H9 (cell line): ENCODE data around the gene SERINC1. TPM values are rescaled to one million over a fixed set of nuclear protein-coding genes. Genes with fewer than 3 reads are reported as not detected.

ENCODE experiments used
- DNase-seq: peaks from one replicate; pipeline ENCODE4 v3.0.0-alpha.2; 2017
- H2AFZ ChIP-seq: one replicate; pipeline ENCODE4 v1.6.1; 2013; ENCODE audit warnings: mild to moderate bottlenecking, low read length, control low read depth, moderate library complexity
- H2AK5ac ChIP-seq: 2 replicates; pipeline ENCODE4 v1.6.1; 2013; ENCODE audit warnings: low read length, control low read depth, mixed read lengths; ENCODE audit not compliant: insufficient read length
- H2BK120ac ChIP-seq: one replicate; pipeline ENCODE4 v1.6.1; 2013; ENCODE audit warnings: low read depth, mild to moderate bottlenecking, low read length, control low read depth, inconsistent platforms; ENCODE audit not compliant: poor library complexity, severe bottlenecking
- H2BK12ac ChIP-seq: 2 replicates; pipeline ENCODE4 v1.6.1; 2013; ENCODE audit warnings: low read length, control low read depth, mixed read lengths, low read depth; ENCODE audit not compliant: insufficient read length
- H2BK15ac ChIP-seq: 2 replicates; pipeline ENCODE4 v1.6.1; 2013; ENCODE audit warnings: low read depth, low read length, control low read depth
- H2BK20ac ChIP-seq: one replicate; pipeline ENCODE4 v1.6.1; 2013; ENCODE audit warnings: low read depth, mild to moderate bottlenecking, low read length, control low read depth, inconsistent platforms; ENCODE audit not compliant: poor library complexity, severe bottlenecking
- H2BK5ac ChIP-seq: 2 replicates; pipeline ENCODE4 v1.6.1; 2013; ENCODE audit warnings: low read length, control low read depth, mixed read lengths; ENCODE audit not compliant: insufficient read length
- H3K14ac ChIP-seq: 2 replicates; pipeline ENCODE4 v1.6.1; 2013; ENCODE audit warnings: low read length, control low read depth; ENCODE audit not compliant: insufficient read depth
- H3K18ac ChIP-seq: 2 replicates; pipeline ENCODE4 v1.6.1; 2013; ENCODE audit warnings: low read depth, mild to moderate bottlenecking, mixed read lengths, low read length, control low read depth; ENCODE audit not compliant: insufficient read length
- H3K23ac ChIP-seq: 2 replicates; pipeline ENCODE4 v1.6.1; 2013; ENCODE audit warnings: low read length, control low read depth, mixed read lengths, low read depth; ENCODE audit not compliant: insufficient read length
- H3K23me2 ChIP-seq: 2 replicates; pipeline ENCODE4 v1.6.1; 2013; ENCODE audit warnings: low read depth, mild to moderate bottlenecking, mixed read lengths, low read length, control low read depth; ENCODE audit not compliant: insufficient read length, poor library complexity, severe bottlenecking
- H3K27ac ChIP-seq: 2 replicates; pipeline ENCODE4 v1.5.1; 2013; ENCODE audit warnings: low read length, control low read depth, mixed read lengths, low read depth; ENCODE audit not compliant: insufficient read length
- H3K27me3 ChIP-seq: 2 replicates; pipeline ENCODE4 v1.6.1; 2013; ENCODE audit warnings: low read length, control low read depth, inconsistent platforms; ENCODE audit not compliant: insufficient read depth
- H3K4ac ChIP-seq: 2 replicates; pipeline ENCODE4 v1.6.1; 2013; ENCODE audit warnings: low read depth, mild to moderate bottlenecking, control low read depth, inconsistent platforms, low read length, moderate library complexity
- H3K4me1 ChIP-seq: 2 replicates; pipeline ENCODE4 v1.6.1; 2013; ENCODE audit warnings: low read length, control low read depth, inconsistent platforms; ENCODE audit not compliant: insufficient read depth
- H3K4me2 ChIP-seq: 2 replicates; pipeline ENCODE4 v1.6.1; 2013; ENCODE audit warnings: low read length, control low read depth, mixed read lengths; ENCODE audit not compliant: insufficient read length, insufficient read depth
- H3K56ac ChIP-seq: 2 replicates; pipeline ENCODE4 v1.6.1; 2013; ENCODE audit warnings: low read depth, mild to moderate bottlenecking, mixed read lengths, low read length, control low read depth; ENCODE audit not compliant: insufficient read length
- H3K79me1 ChIP-seq: 2 replicates; pipeline ENCODE4 v1.6.1; 2013; ENCODE audit warnings: low read depth, mild to moderate bottlenecking, moderate library complexity, low read length, control low read depth, inconsistent platforms; ENCODE audit not compliant: insufficient read depth, poor library complexity, severe bottlenecking
- H3K79me2 ChIP-seq: 2 replicates; pipeline ENCODE4 v1.6.1; 2013; ENCODE audit warnings: low read length, control low read depth, inconsistent platforms; ENCODE audit not compliant: insufficient read depth
- H3K9ac ChIP-seq: 2 replicates; pipeline ENCODE4 v1.6.1; 2013; ENCODE audit warnings: low read length, control low read depth, mixed read lengths; ENCODE audit not compliant: insufficient read length; ENCODE audit errors: extremely low read depth
- H3K9me3 ChIP-seq: one replicate; pipeline ENCODE4 v1.6.1; 2013; ENCODE audit warnings: low read depth, low read length, inconsistent platforms; ENCODE audit not compliant: control insufficient read depth
- H3T11ph ChIP-seq: one replicate; pipeline ENCODE4 v1.6.1; 2013; ENCODE audit warnings: mild to moderate bottlenecking, low read length, control low read depth, inconsistent platforms
- H4K20me1 ChIP-seq: one replicate; pipeline ENCODE4 v1.6.1; 2013; ENCODE audit not compliant: control insufficient read depth, insufficient read length, insufficient read depth
- H4K5ac ChIP-seq: 2 replicates; pipeline ENCODE4 v1.6.1; 2013; ENCODE audit warnings: low read depth, mild to moderate bottlenecking, mixed read lengths, low read length, control low read depth; ENCODE audit not compliant: insufficient read length
- H4K8ac ChIP-seq: replicated peaks from 2 replicates; pipeline ENCODE4 v1.6.1; 2013; ENCODE audit warnings: low read length, control low read depth, mixed read lengths, low read depth; ENCODE audit not compliant: insufficient read length
- H4K91ac ChIP-seq: 2 replicates; pipeline ENCODE4 v1.6.1; 2013; ENCODE audit warnings: low read depth, mild to moderate bottlenecking, moderate library complexity, mixed read lengths, low read length, control low read depth; ENCODE audit not compliant: insufficient read length
- H3K27ac Mint-ChIP-seq, 3 experiments: 2 replicates in 2 of 3; 3 replicates in 1 of 3; pipeline ENCODE4 v1.8.0; 2020 to 2021; ENCODE audit warnings: mixed read lengths in 3 of 3, mild to moderate bottlenecking in 1 of 3, moderate library complexity in 1 of 3
- H3K27me3 Mint-ChIP-seq: 2 replicates; pipeline ENCODE4 v1.8.0; 2021; ENCODE audit warnings: low read depth, mild to moderate bottlenecking, moderate library complexity, mixed read lengths
- H3K36me3 Mint-ChIP-seq, 3 experiments: 2 replicates in 2 of 3; 3 replicates in 1 of 3; pipeline ENCODE4 v1.8.0; 2020 to 2021; ENCODE audit warnings: low read depth in 3 of 3, mixed read lengths in 3 of 3; ENCODE audit not compliant: insufficient read depth in 1 of 3
- H3K4me1 Mint-ChIP-seq, 2 experiments: 2 replicates each; pipeline ENCODE4 v1.8.0; 2020; ENCODE audit warnings: mixed read lengths in 2 of 2
- H3K4me3 Mint-ChIP-seq, 2 experiments: 2 replicates in 1 of 2; 3 replicates in 1 of 2; pipeline ENCODE4 v1.8.0; 2020 to 2021; ENCODE audit warnings: mild to moderate bottlenecking in 2 of 2, mixed read lengths in 2 of 2, moderate library complexity in 1 of 2
- H3K9me3 Mint-ChIP-seq, 2 experiments: 2 replicates in 1 of 2; 3 replicates in 1 of 2; pipeline ENCODE4 v1.8.0; 2020; ENCODE audit warnings: mild to moderate bottlenecking in 2 of 2, mixed read lengths in 2 of 2, moderate library complexity in 1 of 2
- WGBS: extraction: QIAGEN DNeasy Blood & Tissue Kit; methylation state at CpG from one replicate; pipeline ENCODE4 v1.1.7; 2013; ENCODE audit warnings: missing lambda C conversion rate, low lambda C conversion rate, mixed read lengths; ENCODE audit not compliant: insufficient read length; ENCODE audit errors: extremely low coverage; 5-methylcytosine and 5-hydroxymethylcytosine counted together
- total RNA-seq: library from RNA; stranded (reverse); gene quantifications from 2 replicates; pipeline ENCODE4 v1.2.1, GENCODE V29; 2021
- TF ChIP-seq, protein P1 (sequence below): fragments of 200-600 bp; sonication (generic); conservative IDR thresholded peaks from 3 replicates; pipeline ENCODE4 v1.8.0; 2021; ENCODE audit warnings: antibody characterized with exemption, mild to moderate bottlenecking

Gene SERINC1
- total RNA-seq, 1 experiment from 2014 or later = 48.4 TPM

GRCh38 chr6:122400462-122401089 is 71.0 kb downstream of the SERINC1 start:
- Mint-ChIP-seq H3K27me3 (peaks cover 30% of the 10 kb centered on the region), H3K9me3 (no peaks in the 10 kb centered on the region), H3K27ac (no peak overlapping the region), H3K4me3 (peak overlapping the region; percentile 91 to 98), H3K36me3 (no peaks in the 10 kb centered on the region; a peak in 1 of 7 replicates), H3K4me1 (peaks cover 15% of the 10 kb centered on the region in 2 experiments)
- H3K9me3 ChIP-seq = no peaks in the 10 kb centered on the region
- TF ChIP-seq, protein P1, sequence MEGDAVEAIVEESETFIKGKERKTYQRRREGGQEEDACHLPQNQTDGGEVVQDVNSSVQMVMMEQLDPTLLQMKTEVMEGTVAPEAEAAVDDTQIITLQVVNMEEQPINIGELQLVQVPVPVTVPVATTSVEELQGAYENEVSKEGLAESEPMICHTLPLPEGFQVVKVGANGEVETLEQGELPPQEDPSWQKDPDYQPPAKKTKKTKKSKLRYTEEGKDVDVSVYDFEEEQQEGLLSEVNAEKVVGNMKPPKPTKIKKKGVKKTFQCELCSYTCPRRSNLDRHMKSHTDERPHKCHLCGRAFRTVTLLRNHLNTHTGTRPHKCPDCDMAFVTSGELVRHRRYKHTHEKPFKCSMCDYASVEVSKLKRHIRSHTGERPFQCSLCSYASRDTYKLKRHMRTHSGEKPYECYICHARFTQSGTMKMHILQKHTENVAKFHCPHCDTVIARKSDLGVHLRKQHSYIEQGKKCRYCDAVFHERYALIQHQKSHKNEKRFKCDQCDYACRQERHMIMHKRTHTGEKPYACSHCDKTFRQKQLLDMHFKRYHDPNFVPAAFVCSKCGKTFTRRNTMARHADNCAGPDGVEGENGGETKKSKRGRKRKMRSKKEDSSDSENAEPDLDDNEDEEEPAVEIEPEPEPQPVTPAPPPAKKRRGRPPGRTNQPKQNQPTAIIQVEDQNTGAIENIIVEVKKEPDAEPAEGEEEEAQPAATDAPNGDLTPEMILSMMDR = no peak
- H3K18ac ChIP-seq = no peak overlapping the region
- no peak overlapping the region for H2BK12ac ChIP-seq
- no peak overlapping the region for H2BK15ac ChIP-seq
- H4K8ac ChIP-seq = no peak overlapping the region
- no peak overlapping the region for H2BK120ac ChIP-seq
- peak overlapping the region; percentile 73 for H3K4me2 ChIP-seq
- no peak overlapping the region for H2BK5ac ChIP-seq
- peak overlapping the region; percentile 38 for H3K9ac ChIP-seq
- no peaks in the 10 kb centered on the region for H3K23me2 ChIP-seq
- H2AK5ac ChIP-seq = no peak overlapping the region
- WGBS = no CpG with 5 or more reads among the region's 4 CpGs
- H3K23ac ChIP-seq = no peak overlapping the region
- H3K56ac ChIP-seq = no peak overlapping the region
- H3K27ac ChIP-seq = no peak overlapping the region
- no peak overlapping the region for H3T11ph ChIP-seq
- no peak overlapping the region for H4K5ac ChIP-seq
- peaks cover 4% of the 10 kb centered on the region; the same call in 1 of the 2 replicates for H3K79me2 ChIP-seq
- no peak overlapping the region for H3K14ac ChIP-seq
- peaks cover 4% of the 10 kb centered on the region for H3K4me1 ChIP-seq
- H3K4ac ChIP-seq = no peak overlapping the region
- DNase-seq = no peak
- no peaks in the 10 kb centered on the region for H4K20me1 ChIP-seq
- peaks cover 12% of the 10 kb centered on the region; the same call in 1 of the 2 replicates for H3K27me3 ChIP-seq
- peaks cover 5% of the 10 kb centered on the region for H3K79me1 ChIP-seq
- H2AFZ ChIP-seq = no peak overlapping the region
- H2BK20ac ChIP-seq = no peak overlapping the region
- H4K91ac ChIP-seq = no peak overlapping the region
